NB4 (cell line): ENCODE results near the gene TBX21.

ENCODE experiments used
- DNase-seq: peaks from one replicate; pipeline ENCODE4 v3.0.0; 2010; ENCODE audit warnings: low read depth
- H3K4me3 ChIP-seq: one replicate; pipeline ENCODE4 v1.5.1; 2011; ENCODE audit warnings: mild to moderate bottlenecking, low read depth, low read length, moderate library complexity
- CTCF ChIP-seq: IDR thresholded peaks from one replicate; pipeline ENCODE4 v1.5.1; 2012; ENCODE audit warnings: low read depth, low read length
- MAX ChIP-seq: IDR thresholded peaks from 2 replicates; pipeline ENCODE4 v1.6.1; 2011; ENCODE audit warnings: low read depth, low read length
- MYC ChIP-seq: IDR thresholded peaks from 2 replicates; pipeline ENCODE4 v1.6.1; 2011; ENCODE audit warnings: low read depth, low read length
- POLR2A ChIP-seq: IDR thresholded peaks from 2 replicates; pipeline ENCODE4 v1.6.1; 2011; ENCODE audit warnings: mild to moderate bottlenecking; ENCODE audit not compliant: insufficient read length; ENCODE audit errors: extremely low read depth

The TBX21 gene

GRCh38 chr17:47697906-47698711, 34.9 kb upstream of the TBX21 start:
- no peak for TF ChIP-seq MAX
- no peak for TF ChIP-seq MYC
- no peak for TF ChIP-seq CTCF
- TF ChIP-seq POLR2A: no peak
- DNase-seq: no peak
- H3K4me3 ChIP-seq: no peak overlapping the region

GRCh38 chr17:47698749-47699535, 34.1 kb upstream of the TBX21 start:
- peak; percentile 79 for TF ChIP-seq CTCF
- TF ChIP-seq MAX: no peak
- no peak for TF ChIP-seq POLR2A
- peak; percentile 67 for DNase-seq
- H3K4me3 ChIP-seq: no peak overlapping the region

- DNase-seq: no peak
- TF ChIP-seq POLR2A (no peak), MAX (no peak), CTCF (no peak), MYC (no peak)
- H3K4me3 ChIP-seq: no peak overlapping the region
Measured at GRCh38 chr17:47699536-47699840, 33.5 kb upstream of the TBX21 start.

GRCh38 chr17:47700471-47701449, 32.3 kb upstream of the TBX21 start:
- no peak overlapping the region for H3K4me3 ChIP-seq
- DNase-seq: no peak
- TF ChIP-seq POLR2A (no peak), MAX (no peak), MYC (no peak), CTCF (no peak)

GRCh38 chr17:47701608-47702007, 31.4 kb upstream of the TBX21 start:
- no peak overlapping the region for H3K4me3 ChIP-seq
- DNase-seq: no peak
- TF ChIP-seq MYC: no peak

- no peak overlapping the region for H3K4me3 ChIP-seq
- no peak for TF ChIP-seq MAX
- TF ChIP-seq MYC: no peak
- DNase-seq: no peak
Measured at GRCh38 chr17:47702391-47702995, 30.5 kb upstream of the TBX21 start.
